NB4 (cell line): Measurements from ENCODE around the gene ASAP2.

Experiments used
- MAX ChIP-seq: IDR thresholded peaks from 2 replicates; pipeline ENCODE4 v1.6.1; 2011; ENCODE audit warnings: low read depth, low read length
- MYC ChIP-seq: IDR thresholded peaks from 2 replicates; pipeline ENCODE4 v1.6.1; 2011; ENCODE audit warnings: low read depth, low read length
- POLR2A ChIP-seq: IDR thresholded peaks from 2 replicates; pipeline ENCODE4 v1.6.1; 2011; ENCODE audit warnings: mild to moderate bottlenecking; ENCODE audit not compliant: insufficient read length; ENCODE audit errors: extremely low read depth
- TF ChIP-seq, protein P1 (sequence below): IDR thresholded peaks from one replicate; pipeline ENCODE4 v1.5.1; 2012; ENCODE audit warnings: low read depth, low read length

- TF ChIP-seq POLR2A, result no peak
- TF ChIP-seq, protein P1, sequence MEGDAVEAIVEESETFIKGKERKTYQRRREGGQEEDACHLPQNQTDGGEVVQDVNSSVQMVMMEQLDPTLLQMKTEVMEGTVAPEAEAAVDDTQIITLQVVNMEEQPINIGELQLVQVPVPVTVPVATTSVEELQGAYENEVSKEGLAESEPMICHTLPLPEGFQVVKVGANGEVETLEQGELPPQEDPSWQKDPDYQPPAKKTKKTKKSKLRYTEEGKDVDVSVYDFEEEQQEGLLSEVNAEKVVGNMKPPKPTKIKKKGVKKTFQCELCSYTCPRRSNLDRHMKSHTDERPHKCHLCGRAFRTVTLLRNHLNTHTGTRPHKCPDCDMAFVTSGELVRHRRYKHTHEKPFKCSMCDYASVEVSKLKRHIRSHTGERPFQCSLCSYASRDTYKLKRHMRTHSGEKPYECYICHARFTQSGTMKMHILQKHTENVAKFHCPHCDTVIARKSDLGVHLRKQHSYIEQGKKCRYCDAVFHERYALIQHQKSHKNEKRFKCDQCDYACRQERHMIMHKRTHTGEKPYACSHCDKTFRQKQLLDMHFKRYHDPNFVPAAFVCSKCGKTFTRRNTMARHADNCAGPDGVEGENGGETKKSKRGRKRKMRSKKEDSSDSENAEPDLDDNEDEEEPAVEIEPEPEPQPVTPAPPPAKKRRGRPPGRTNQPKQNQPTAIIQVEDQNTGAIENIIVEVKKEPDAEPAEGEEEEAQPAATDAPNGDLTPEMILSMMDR, result no peak
- TF ChIP-seq MYC, result no peak
- TF ChIP-seq MAX, result no peak
These were observed 130.1 kb downstream of the ASAP2 start for GRCh38 chr2:9336576-9337314.
